K562 (cell line): ENCODE results near the gene GRIK2. TPM values are rescaled to one million over a fixed set of nuclear protein-coding genes. Genes with fewer than 3 reads are reported as not detected.

Experiments
- ATAC-seq: fragments of 200-7000 bp; cut with Tn5 transposase; 3 replicates; pipeline ENCODE4 v1.9.1; 2020; ENCODE audit warnings: moderate library complexity
- BruUV-seq: library from RNA; stranded (reverse); fragments of 400-500 nt; replicated peaks from 2 replicates; lab custom pipeline; 2021; lab: Mats Ljungman, UMichigan
- CTCF ChIA-PET: fragments of 300-600 bp; formaldehyde crosslinking; extraction: SDS; loops from one replicate; lab custom pipeline; 2021; ENCODE audit warnings: low intra/inter-chr PET ratio; lab: Yijun Ruan, JAX
- POLR2A ChIA-PET: fragments of 300-600, 350-650 bp; sonication (Branson Sonifier 250); formaldehyde crosslinking; extraction: SDS; loops from one replicate; lab custom pipeline; 2021; ENCODE audit warnings: antibody characterized with exemption, inconsistent platforms; lab: Yijun Ruan, JAX
- DNase-seq, 4 experiments: peaks; one replicate each; pipeline versions ENCODE4 v3.0.0 to v3.0.0-alpha.2; 2011 to 2018; ENCODE audit warnings: low spot score in 3 of 4, mixed read lengths in 3 of 4; ENCODE audit errors: extremely low read depth in 1 of 4
- FAIRE-seq: peaks from 2 replicates; lab custom pipeline; 2011; peaks lifted over from hg19 to GRCh38; lab: Jason Lieb, UNC
- H2AFZ ChIP-seq: 2 replicates; pipeline ENCODE4 v1.6.0; 2011; ENCODE audit warnings: low read depth, low read length, control low read depth, inconsistent platforms
- H3K27ac ChIP-seq: fragments of 200-600 bp; 3 replicates; pipeline ENCODE4 v1.8.0; 2011; ENCODE audit warnings: low read depth, mild to moderate bottlenecking, control low read depth, inconsistent platforms, low read length, moderate library complexity, mixed read lengths; ENCODE audit errors: extremely low read depth
- H3K27me3 ChIP-seq, 2 experiments: fragments of 300-600 bp in 1 of 2; 2 replicates in 1 of 2; 3 replicates in 1 of 2; pipeline versions ENCODE4 v1.6.0 to v1.8.0; 2011; ENCODE audit warnings: inconsistent platforms in 2 of 2, low read length in 2 of 2, mild to moderate bottlenecking in 1 of 2, mixed read lengths in 1 of 2, moderate library complexity in 1 of 2; ENCODE audit not compliant: control insufficient read depth in 2 of 2, insufficient read depth in 2 of 2
- H3K36me3 ChIP-seq: fragments of 300-600 bp; 3 replicates; pipeline ENCODE4 v1.8.0; 2011; ENCODE audit warnings: mild to moderate bottlenecking, low read length, inconsistent platforms; ENCODE audit not compliant: control insufficient read depth, insufficient read depth
- H3K4me1 ChIP-seq, 2 experiments: fragments of 200-600 bp in 1 of 2; replicated peaks in 1 of 2; 2 replicates in 1 of 2; 3 replicates in 1 of 2; pipeline versions ENCODE4 v1.5.1 to v1.8.0; 2011; ENCODE audit warnings: inconsistent platforms in 2 of 2, low read length in 2 of 2, mild to moderate bottlenecking in 1 of 2, mixed read lengths in 1 of 2, moderate library complexity in 1 of 2; ENCODE audit not compliant: control insufficient read depth in 2 of 2, insufficient read depth in 2 of 2
- H3K4me2 ChIP-seq: 2 replicates; pipeline ENCODE4 v1.6.1; 2011; ENCODE audit warnings: low read length, control low read depth, inconsistent platforms, mixed read lengths; ENCODE audit not compliant: insufficient read depth
- H3K4me3 ChIP-seq: fragments of 200-600 bp; sonication (generic), shearing (Covaris generic); 2 replicates; pipeline ENCODE4 v1.5.1; 2016; ENCODE audit warnings: control low read depth, inconsistent platforms
- H3K79me2 ChIP-seq: fragments of 200-600 bp; 3 replicates; pipeline ENCODE4 v1.8.0; 2011; ENCODE audit warnings: low read length, inconsistent platforms; ENCODE audit not compliant: control insufficient read depth, insufficient read depth
- H3K9ac ChIP-seq, 2 experiments: 2 replicates each; pipeline versions ENCODE4 v1.6.0 to v1.6.1; 2011; ENCODE audit warnings: low read depth in 2 of 2, low read length in 2 of 2, control low read depth in 1 of 2, inconsistent platforms in 1 of 2, mild to moderate bottlenecking in 1 of 2, mixed read lengths in 1 of 2; ENCODE audit not compliant: insufficient read depth in 1 of 2
- H3K9me1 ChIP-seq: one replicate; pipeline ENCODE4 v1.6.0; 2011; ENCODE audit warnings: inconsistent platforms, mild to moderate bottlenecking, low read length, moderate library complexity; ENCODE audit not compliant: control insufficient read depth, insufficient read depth
- H3K9me3 ChIP-seq: replicated peaks from 2 replicates; pipeline ENCODE4 v1.5.1; 2011; ENCODE audit warnings: low read depth, low read length, inconsistent platforms; ENCODE audit not compliant: control insufficient read depth, insufficient read depth
- H4K20me1 ChIP-seq: replicated peaks from 2 replicates; pipeline ENCODE4 v1.6.1; 2011; ENCODE audit warnings: low read length, inconsistent platforms, mixed read lengths; ENCODE audit not compliant: control insufficient read depth, insufficient read depth
- ARHGAP35 ChIP-seq: fragments of 450-650 bp; IDR thresholded peaks from 2 replicates; pipeline ENCODE4 v1.6.1; 2018; ENCODE audit not compliant: partially characterized antibody
- CC2D1A ChIP-seq: fragments of 450-650 bp; IDR thresholded peaks from 2 replicates; pipeline ENCODE4 v1.6.1; 2017; ENCODE audit warnings: mild to moderate bottlenecking
- HCFC1 ChIP-seq: IDR thresholded peaks from 2 replicates; pipeline ENCODE4 v1.6.1; 2012; ENCODE audit warnings: low read depth, low read length, improper control_type of control experiment
- LEF1 ChIP-seq: fragments of 450-650 bp; IDR thresholded peaks from 2 replicates; pipeline ENCODE4 v1.6.1; 2016; ENCODE audit warnings: mild to moderate bottlenecking
- MCM3 ChIP-seq: fragments of 450-650 bp; IDR thresholded peaks from 2 replicates; pipeline ENCODE4 v1.6.1; 2016
- ZNF146 ChIP-seq: IDR thresholded peaks from one replicate; pipeline ENCODE4 v1.6.1; 2018; ENCODE audit warnings: missing compliant biosample characterization; ENCODE audit not compliant: unreplicated experiment
- ZNF217 ChIP-seq: sonication (generic); formaldehyde crosslinking; IDR thresholded peaks from 2 replicates; pipeline ENCODE4 v1.8.0; 2022; ENCODE audit warnings: mild to moderate bottlenecking, missing genetic modification reagents
- ZNF511 ChIP-seq: sonication (generic); formaldehyde crosslinking; IDR thresholded peaks from 2 replicates; pipeline ENCODE4 v1.8.0; 2022; ENCODE audit warnings: mild to moderate bottlenecking, missing genetic modification reagents
- WGBS: fragments of 100-300 bp; shearing (Covaris generic); methylation state at CpG from one replicate; pipeline ENCODE4 v1.1.6; 2016; ENCODE audit warnings: low coverage, mixed read lengths; ENCODE audit not compliant: insufficient coverage; ENCODE audit errors: missing lambda C conversion rate; 5-methylcytosine and 5-hydroxymethylcytosine counted together
- in situ Hi-C: fragments of 300-500 bp; cut with MboI; formaldehyde crosslinking; loops from 4 replicates; pipeline ENCODE4 v1.15.0; 2018; ENCODE audit warnings: inconsistent platforms, mixed read lengths
- intact Hi-C: fragments of 100-400 bp; cut with micrococcal nuclease; formaldehyde crosslinking; loops from 2 replicates; pipeline ENCODE4 v1.14.2; 2022
- polyA plus RNA-seq, 8 experiments: library from polyadenylated mRNA; depleted of rRNA in 4 of 8; stranded (reverse) in 5 of 8; unstranded in 3 of 8; fragments of >200 nt; fragmentation: Nextera tagmentation in 2 of 8; fragmentation: Illumina TruSeq in 1 of 8; extraction: Ambion mirVana in 2 of 8; extraction: Trizol in 1 of 8; gene quantifications; 2 replicates each; pipeline versions ENCODE4 v1.2.1 to v1.2.3, GENCODE V29; 2011 to 2014; ENCODE audit warnings: inconsistent platforms in 1 of 8, missing spikeins in 1 of 8
- total RNA-seq, 7 experiments: library from RNA; depleted of rRNA in 6 of 7; stranded (reverse); fragments of >200 nt in 6 of 7; fragmentation: Illumina TruSeq in 2 of 7; extraction: Trizol in 2 of 7; gene quantifications; 2 replicates each; pipeline versions ENCODE4 v1.2.1 to v1.2.3, GENCODE V29; 2011 to 2021; ENCODE audit warnings: low replicate concordance in 1 of 7
- TF ChIP-seq, protein P1 (sequence below): fragments of 250-450 bp; sonication (Bioruptor Pico); IDR thresholded peaks from 2 replicates; pipeline ENCODE4 v1.5.0; 2021; ENCODE audit warnings: mild to moderate bottlenecking, borderline replicate concordance

The GRIK2 gene
- total and polyA plus RNA-seq, 9 of the 15 experiments (the other 6 are each of a cell fraction or from before 2014, with no cell fraction given) = not detected

DNA sequence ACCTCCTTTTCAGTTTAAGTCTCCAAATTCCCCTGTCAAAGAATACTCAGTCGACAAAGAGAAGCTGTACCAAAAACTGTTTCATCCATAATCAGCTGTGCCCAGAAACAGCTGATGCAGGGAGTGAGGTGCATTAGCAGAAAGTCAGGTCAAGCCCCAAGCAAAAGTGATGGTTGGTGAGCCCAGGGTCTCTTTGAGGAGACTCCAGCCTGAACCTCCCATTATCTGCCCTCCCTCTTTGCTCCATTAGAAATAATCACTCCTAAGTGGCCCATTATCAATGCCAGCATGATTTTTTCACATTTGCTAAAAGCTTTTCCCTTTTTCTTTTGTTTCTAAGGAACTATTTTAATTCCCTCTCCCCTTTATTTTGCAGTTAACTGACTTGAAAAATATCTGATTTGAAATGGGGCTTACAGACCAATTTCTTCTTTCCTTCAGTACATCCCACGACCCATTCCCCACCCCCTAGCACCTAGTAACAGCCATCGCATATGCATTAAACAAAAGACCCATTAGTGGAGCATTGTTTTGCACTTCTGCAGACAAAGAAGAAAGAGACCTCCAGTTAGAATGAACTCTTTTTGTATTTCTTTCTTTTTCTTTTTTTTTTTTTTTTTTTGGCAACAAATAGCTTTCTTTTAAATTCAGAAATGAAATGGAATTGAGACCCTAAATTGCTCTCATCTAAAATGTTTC, 257.0 kb downstream of the GRIK2 start:
- H3K9me3 ChIP-seq = no peaks in the 10 kb centered on the region
- intact Hi-C loops = no loop called here
- ChIA-PET POLR2A (no interaction called here), CTCF (no interaction called here)
- H3K4me2 ChIP-seq = no peak overlapping the region
- TF ChIP-seq, protein P1, sequence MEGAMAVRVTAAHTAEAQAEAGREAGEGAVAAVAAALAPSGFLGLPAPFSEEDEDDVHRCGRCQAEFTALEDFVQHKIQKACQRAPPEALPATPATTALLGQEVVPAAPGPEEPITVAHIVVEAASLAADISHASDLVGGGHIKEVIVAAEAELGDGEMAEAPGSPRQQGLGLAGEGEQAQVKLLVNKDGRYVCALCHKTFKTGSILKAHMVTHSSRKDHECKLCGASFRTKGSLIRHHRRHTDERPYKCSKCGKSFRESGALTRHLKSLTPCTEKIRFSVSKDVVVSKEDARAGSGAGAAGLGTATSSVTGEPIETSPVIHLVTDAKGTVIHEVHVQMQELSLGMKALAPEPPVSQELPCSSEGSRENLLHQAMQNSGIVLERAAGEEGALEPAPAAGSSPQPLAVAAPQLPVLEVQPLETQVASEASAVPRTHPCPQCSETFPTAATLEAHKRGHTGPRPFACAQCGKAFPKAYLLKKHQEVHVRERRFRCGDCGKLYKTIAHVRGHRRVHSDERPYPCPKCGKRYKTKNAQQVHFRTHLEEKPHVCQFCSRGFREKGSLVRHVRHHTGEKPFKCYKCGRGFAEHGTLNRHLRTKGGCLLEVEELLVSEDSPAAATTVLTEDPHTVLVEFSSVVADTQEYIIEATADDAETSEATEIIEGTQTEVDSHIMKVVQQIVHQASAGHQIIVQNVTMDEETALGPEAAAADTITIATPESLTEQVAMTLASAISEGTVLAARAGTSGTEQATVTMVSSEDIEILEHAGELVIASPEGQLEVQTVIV (CRISPR knock-in tag) = no peak
- TF ChIP-seq ARHGAP35 = no peak
- no peak for TF ChIP-seq ZNF146 (CRISPR knock-in tag)
- no peak for TF ChIP-seq HCFC1
- TF ChIP-seq LEF1 = no peak
- no peak for TF ChIP-seq MCM3
- no peak for TF ChIP-seq ZNF511 (CRISPR knock-in tag)
- no peak for TF ChIP-seq CC2D1A
- TF ChIP-seq ZNF217 = no peak
- in situ Hi-C loops = no loop called here
- H3K36me3 ChIP-seq = no peaks in the 10 kb centered on the region
- H3K9ac ChIP-seq = no peak overlapping the region
- no peak overlapping the region for H2AFZ ChIP-seq
- H3K79me2 ChIP-seq = no peaks in the 10 kb centered on the region
- no peaks in the 10 kb centered on the region for H3K4me1 ChIP-seq
- H3K27me3 ChIP-seq = no peaks in the 10 kb centered on the region
- H3K9me1 ChIP-seq = no peaks in the 10 kb centered on the region
- FAIRE-seq (no peak), ATAC-seq (no peak), DNase-seq (no peak)
- no peaks in the 10 kb centered on the region for H4K20me1 ChIP-seq
- H3K4me3 ChIP-seq = no peak overlapping the region
- BruUV-seq = no TSS peak
- no peak overlapping the region for H3K27ac ChIP-seq
- 6% methylated on average over 3 of the region's 3 CpGs for WGBS
